Nephron progenitor cell (in vitro differentiated cells): Measurements from ENCODE around the gene UGT1A6.

Experiments
- DNase-seq: peaks from one replicate; pipeline ENCODE4 v3.0.0; 2021
- H3K27ac Mint-ChIP-seq: 2 replicates; pipeline ENCODE4 v1.8.0; 2021; ENCODE audit warnings: mild to moderate bottlenecking, moderate library complexity, mixed read lengths
- H3K27me3 Mint-ChIP-seq: 2 replicates; pipeline ENCODE4 v1.8.0; 2021; ENCODE audit warnings: mild to moderate bottlenecking, low read depth, mixed read lengths; ENCODE audit not compliant: poor library complexity
- H3K36me3 Mint-ChIP-seq: 2 replicates; pipeline ENCODE4 v1.8.0; 2021; ENCODE audit warnings: low read depth, mixed read lengths
- H3K4me1 Mint-ChIP-seq: 2 replicates; pipeline ENCODE4 v1.8.0; 2021; ENCODE audit warnings: mixed read lengths
- H3K4me3 Mint-ChIP-seq: 2 replicates; pipeline ENCODE4 v1.8.0; 2021; ENCODE audit warnings: mild to moderate bottlenecking, moderate library complexity, mixed read lengths
- H3K9me3 Mint-ChIP-seq: 2 replicates; pipeline ENCODE4 v1.8.0; 2021; ENCODE audit warnings: mild to moderate bottlenecking, moderate library complexity, mixed read lengths
- TF ChIP-seq, protein P1 (sequence below): fragments of 200-600 bp; sonication (generic); IDR thresholded peaks from 2 replicates; pipeline ENCODE4 v1.5.0; 2021; ENCODE audit warnings: antibody characterized with exemption

UGT1A6 gene

GRCh38 chr2:233756429-233757081 lies 63.9 kb downstream of the UGT1A6 start:
- no peaks in the 10 kb centered on the region for H3K4me1 Mint-ChIP-seq
- H3K27ac Mint-ChIP-seq, result no peak overlapping the region
- TF ChIP-seq, protein P1, sequence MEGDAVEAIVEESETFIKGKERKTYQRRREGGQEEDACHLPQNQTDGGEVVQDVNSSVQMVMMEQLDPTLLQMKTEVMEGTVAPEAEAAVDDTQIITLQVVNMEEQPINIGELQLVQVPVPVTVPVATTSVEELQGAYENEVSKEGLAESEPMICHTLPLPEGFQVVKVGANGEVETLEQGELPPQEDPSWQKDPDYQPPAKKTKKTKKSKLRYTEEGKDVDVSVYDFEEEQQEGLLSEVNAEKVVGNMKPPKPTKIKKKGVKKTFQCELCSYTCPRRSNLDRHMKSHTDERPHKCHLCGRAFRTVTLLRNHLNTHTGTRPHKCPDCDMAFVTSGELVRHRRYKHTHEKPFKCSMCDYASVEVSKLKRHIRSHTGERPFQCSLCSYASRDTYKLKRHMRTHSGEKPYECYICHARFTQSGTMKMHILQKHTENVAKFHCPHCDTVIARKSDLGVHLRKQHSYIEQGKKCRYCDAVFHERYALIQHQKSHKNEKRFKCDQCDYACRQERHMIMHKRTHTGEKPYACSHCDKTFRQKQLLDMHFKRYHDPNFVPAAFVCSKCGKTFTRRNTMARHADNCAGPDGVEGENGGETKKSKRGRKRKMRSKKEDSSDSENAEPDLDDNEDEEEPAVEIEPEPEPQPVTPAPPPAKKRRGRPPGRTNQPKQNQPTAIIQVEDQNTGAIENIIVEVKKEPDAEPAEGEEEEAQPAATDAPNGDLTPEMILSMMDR, result no peak
- no peak overlapping the region for H3K4me3 Mint-ChIP-seq
- DNase-seq, result no peak
- H3K36me3 Mint-ChIP-seq, result no peaks in the 10 kb centered on the region
- H3K9me3 Mint-ChIP-seq, result peaks cover 13% of the 10 kb centered on the region
- H3K27me3 Mint-ChIP-seq, result peaks cover 16% of the 10 kb centered on the region

GRCh38 chr2:233758141-233758540 lies 65.5 kb downstream of the UGT1A6 start:
- peaks cover 16% of the 10 kb centered on the region for H3K27me3 Mint-ChIP-seq
- H3K9me3 Mint-ChIP-seq, result peaks cover 3% of the 10 kb centered on the region
- H3K4me3 Mint-ChIP-seq, result no peak overlapping the region
- H3K4me1 Mint-ChIP-seq, result no peaks in the 10 kb centered on the region
- no peak overlapping the region for H3K27ac Mint-ChIP-seq
- TF ChIP-seq, protein P1, result no peak
- DNase-seq, result no peak
- no peaks in the 10 kb centered on the region for H3K36me3 Mint-ChIP-seq

- no peaks in the 10 kb centered on the region for H3K36me3 Mint-ChIP-seq
- DNase-seq, result no peak
- H3K27me3 Mint-ChIP-seq, result peaks cover 17% of the 10 kb centered on the region
- H3K27ac Mint-ChIP-seq, result no peak overlapping the region
- H3K9me3 Mint-ChIP-seq, result peaks cover 3% of the 10 kb centered on the region
- no peaks in the 10 kb centered on the region for H3K4me1 Mint-ChIP-seq
- H3K4me3 Mint-ChIP-seq, result no peak overlapping the region
- TF ChIP-seq, protein P1, result no peak
Observed at GRCh38 chr2:233758849-233759248, 66.2 kb downstream of the UGT1A6 start.

GRCh38 chr2:233760043-233760442 lies 67.4 kb downstream of the UGT1A6 start, which contains the start of gene UGT1A1:
UGT1A1 (plus strand) TSS chr2:233760270; CDS start chr2:233760288, 18 bp downstream.
- TF ChIP-seq, protein P1, result no peak
- Mint-ChIP-seq H3K36me3 (no peaks in the 10 kb centered on the region), H3K27me3 (peaks cover 19% of the 10 kb centered on the region), H3K4me1 (no peaks in the 10 kb centered on the region), H3K9me3 (no peaks in the 10 kb centered on the region), H3K4me3 (no peak within 1 kb of the TSS), H3K27ac (no peak within 1 kb of the TSS)
- DNase-seq, result no peak

DNA sequence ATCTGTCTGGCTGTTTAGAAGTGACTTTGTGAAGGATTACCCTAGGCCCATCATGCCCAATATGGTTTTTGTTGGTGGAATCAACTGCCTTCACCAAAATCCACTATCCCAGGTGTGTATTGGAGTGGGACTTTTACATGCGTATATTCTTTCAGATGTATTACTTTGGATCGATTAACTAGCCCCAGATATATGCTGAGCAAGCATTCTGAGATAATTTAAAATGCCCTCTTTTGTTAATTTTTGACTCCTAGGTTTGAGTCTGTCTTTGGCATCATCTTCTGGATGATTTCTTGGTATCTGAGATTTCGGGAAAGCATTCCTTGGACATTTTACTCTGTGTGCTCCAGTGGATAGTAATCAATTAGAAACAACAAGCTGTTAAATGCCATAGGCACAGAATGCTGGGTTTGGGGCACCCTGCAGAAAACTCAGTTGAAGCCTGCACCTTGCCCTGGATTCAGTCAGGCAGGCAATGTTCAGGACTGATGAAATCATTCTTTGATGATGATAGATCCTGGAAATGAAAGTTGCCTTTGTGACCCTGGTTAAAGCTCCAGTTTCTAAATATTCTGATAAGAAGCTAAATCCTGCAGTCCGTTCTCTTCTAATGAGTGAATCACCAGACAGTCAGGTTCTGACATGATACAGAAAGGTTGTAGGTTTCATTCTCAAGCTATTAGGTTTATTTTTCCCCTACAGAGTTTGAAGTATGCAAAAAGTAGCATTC lies 68.5 kb downstream of the UGT1A6 start:
- peaks cover 23% of the 10 kb centered on the region for H3K27me3 Mint-ChIP-seq
- TF ChIP-seq, protein P1, result no peak
- H3K36me3 Mint-ChIP-seq, result no peaks in the 10 kb centered on the region
- H3K4me3 Mint-ChIP-seq, result no peak overlapping the region
- no peaks in the 10 kb centered on the region for H3K4me1 Mint-ChIP-seq
- DNase-seq, result no peak
- no peaks in the 10 kb centered on the region for H3K9me3 Mint-ChIP-seq
- no peak overlapping the region for H3K27ac Mint-ChIP-seq
